Peyer's patch (tissue), 4 donors: ENCODE data around the gene EGFLAM.

Experiments
- POLR2A ChIP-seq, 2 donors: fragments of 450-650 bp; IDR thresholded peaks; one replicate each; pipeline ENCODE4 v1.5.1; 2017; ENCODE audit warnings: antibody characterized with exemption in 2 of 2, mild to moderate bottlenecking in 2 of 2, moderate library complexity in 2 of 2
- TF ChIP-seq, protein P1 (sequence below), 6 experiments: fragments of 450-650 bp in 4 of 6; fragments of 200-600 bp in 2 of 6; sonication (generic) in 1 of 6; IDR thresholded peaks; one replicate each; pipeline ENCODE4 v1.5.1; 2017 to 2019; ENCODE audit warnings: antibody characterized with exemption in 6 of 6, mild to moderate bottlenecking in 3 of 6, moderate library complexity in 1 of 6

DNA sequence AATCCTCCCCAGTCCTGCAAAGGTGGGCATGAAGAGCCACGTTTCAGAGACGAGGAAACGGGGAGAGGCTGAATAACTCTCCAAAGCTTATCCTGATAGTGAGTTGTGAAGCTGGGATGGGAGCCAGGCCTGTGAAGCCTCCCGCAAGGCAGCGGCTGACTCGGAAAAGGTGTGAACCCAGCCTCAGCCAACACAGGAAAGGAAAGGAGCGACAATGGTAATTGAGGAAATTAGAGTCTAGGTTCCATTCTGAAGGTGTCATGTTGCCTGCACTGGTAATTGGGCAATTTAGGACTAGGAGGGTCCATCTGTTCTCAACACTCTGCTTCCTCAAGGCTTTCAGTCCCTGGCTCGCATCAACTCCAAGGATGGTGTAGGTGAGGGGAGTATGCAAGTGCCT, 214.6 kb downstream of the EGFLAM start:
- TF ChIP-seq, protein P1, sequence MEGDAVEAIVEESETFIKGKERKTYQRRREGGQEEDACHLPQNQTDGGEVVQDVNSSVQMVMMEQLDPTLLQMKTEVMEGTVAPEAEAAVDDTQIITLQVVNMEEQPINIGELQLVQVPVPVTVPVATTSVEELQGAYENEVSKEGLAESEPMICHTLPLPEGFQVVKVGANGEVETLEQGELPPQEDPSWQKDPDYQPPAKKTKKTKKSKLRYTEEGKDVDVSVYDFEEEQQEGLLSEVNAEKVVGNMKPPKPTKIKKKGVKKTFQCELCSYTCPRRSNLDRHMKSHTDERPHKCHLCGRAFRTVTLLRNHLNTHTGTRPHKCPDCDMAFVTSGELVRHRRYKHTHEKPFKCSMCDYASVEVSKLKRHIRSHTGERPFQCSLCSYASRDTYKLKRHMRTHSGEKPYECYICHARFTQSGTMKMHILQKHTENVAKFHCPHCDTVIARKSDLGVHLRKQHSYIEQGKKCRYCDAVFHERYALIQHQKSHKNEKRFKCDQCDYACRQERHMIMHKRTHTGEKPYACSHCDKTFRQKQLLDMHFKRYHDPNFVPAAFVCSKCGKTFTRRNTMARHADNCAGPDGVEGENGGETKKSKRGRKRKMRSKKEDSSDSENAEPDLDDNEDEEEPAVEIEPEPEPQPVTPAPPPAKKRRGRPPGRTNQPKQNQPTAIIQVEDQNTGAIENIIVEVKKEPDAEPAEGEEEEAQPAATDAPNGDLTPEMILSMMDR (IDR thresholded peaks at IDR 0.05), result no peak
- TF ChIP-seq POLR2A (IDR thresholded peaks at IDR 0.05), result no peak
